GM23338 (cell line): Measurements from ENCODE around the gene CALML5.

Source experiments
- CTCF ChIP-seq, 2 experiments: fragments of 200-600 bp in 1 of 2; sonication (generic) in 1 of 2; conservative IDR thresholded peaks; 2 replicates each; pipeline versions ENCODE4 v1.5.1 to v1.6.1; 2016 to 2017; ENCODE audit warnings: antibody characterized with exemption in 2 of 2, low read depth in 2 of 2, mild to moderate bottlenecking in 2 of 2, moderate library complexity in 1 of 2
- JUNB ChIP-seq: IDR thresholded peaks from one replicate; pipeline ENCODE4 v1.6.1; 2016; ENCODE audit warnings: antibody characterized with exemption; ENCODE audit not compliant: unreplicated experiment

GRCh38 chr10:5538892-5539651, 39.7 kb upstream of the CALML5 start:
- TF ChIP-seq CTCF (conservative IDR thresholded peaks at IDR 0.05; ENCODE audit: low read depth in 2 of 2) (no peak), JUNB (no peak)
